ENCODE results near the gene LAMC3. TPM values are rescaled to one million over a fixed set of nuclear protein-coding genes. Genes with fewer than 3 reads are reported as not detected.

LAMC3 gene
- total and polyA plus RNA-seq, 3 donors from 2014 or later = 35.9 to 136 (median 86.3) TPM

- Histone ChIP-seq H3K27ac (no peak overlapping the region), H3K36me3 (ENCODE audit: low read depth, missing control alignments) (no peaks in the 10 kb centered on the region), H3K4me3 (no peak overlapping the region), H3K4me1 (no peaks in the 10 kb centered on the region), H3K9me3 (no peaks in the 10 kb centered on the region), H3K27me3 (no peaks in the 10 kb centered on the region)
- intact Hi-C loops (cut with DNase I; ENCODE audit: low total_unique reads) = no loop called here
- TF ChIP-seq, protein P1, sequence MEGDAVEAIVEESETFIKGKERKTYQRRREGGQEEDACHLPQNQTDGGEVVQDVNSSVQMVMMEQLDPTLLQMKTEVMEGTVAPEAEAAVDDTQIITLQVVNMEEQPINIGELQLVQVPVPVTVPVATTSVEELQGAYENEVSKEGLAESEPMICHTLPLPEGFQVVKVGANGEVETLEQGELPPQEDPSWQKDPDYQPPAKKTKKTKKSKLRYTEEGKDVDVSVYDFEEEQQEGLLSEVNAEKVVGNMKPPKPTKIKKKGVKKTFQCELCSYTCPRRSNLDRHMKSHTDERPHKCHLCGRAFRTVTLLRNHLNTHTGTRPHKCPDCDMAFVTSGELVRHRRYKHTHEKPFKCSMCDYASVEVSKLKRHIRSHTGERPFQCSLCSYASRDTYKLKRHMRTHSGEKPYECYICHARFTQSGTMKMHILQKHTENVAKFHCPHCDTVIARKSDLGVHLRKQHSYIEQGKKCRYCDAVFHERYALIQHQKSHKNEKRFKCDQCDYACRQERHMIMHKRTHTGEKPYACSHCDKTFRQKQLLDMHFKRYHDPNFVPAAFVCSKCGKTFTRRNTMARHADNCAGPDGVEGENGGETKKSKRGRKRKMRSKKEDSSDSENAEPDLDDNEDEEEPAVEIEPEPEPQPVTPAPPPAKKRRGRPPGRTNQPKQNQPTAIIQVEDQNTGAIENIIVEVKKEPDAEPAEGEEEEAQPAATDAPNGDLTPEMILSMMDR (IDR thresholded peaks at IDR 0.05) = no peak
- TF ChIP-seq POLR2A (IDR thresholded peaks at IDR 0.05) = no peak
- no peak for DNase-seq
- WGBS, 2 donors = 64 to 77% methylated on average over 6 to 14 of the region's 14 CpGs
Measured at GRCh38 chr9:130993303-130994030, 15.5 kb upstream of the LAMC3 start.

- no peak for TF ChIP-seq POLR2A (IDR thresholded peaks at IDR 0.05)
- TF ChIP-seq, protein P1 (IDR thresholded peaks at IDR 0.05) = no peak
Measured at GRCh38 chr9:130994135-130995085, 14.6 kb upstream of the LAMC3 start.

DNA sequence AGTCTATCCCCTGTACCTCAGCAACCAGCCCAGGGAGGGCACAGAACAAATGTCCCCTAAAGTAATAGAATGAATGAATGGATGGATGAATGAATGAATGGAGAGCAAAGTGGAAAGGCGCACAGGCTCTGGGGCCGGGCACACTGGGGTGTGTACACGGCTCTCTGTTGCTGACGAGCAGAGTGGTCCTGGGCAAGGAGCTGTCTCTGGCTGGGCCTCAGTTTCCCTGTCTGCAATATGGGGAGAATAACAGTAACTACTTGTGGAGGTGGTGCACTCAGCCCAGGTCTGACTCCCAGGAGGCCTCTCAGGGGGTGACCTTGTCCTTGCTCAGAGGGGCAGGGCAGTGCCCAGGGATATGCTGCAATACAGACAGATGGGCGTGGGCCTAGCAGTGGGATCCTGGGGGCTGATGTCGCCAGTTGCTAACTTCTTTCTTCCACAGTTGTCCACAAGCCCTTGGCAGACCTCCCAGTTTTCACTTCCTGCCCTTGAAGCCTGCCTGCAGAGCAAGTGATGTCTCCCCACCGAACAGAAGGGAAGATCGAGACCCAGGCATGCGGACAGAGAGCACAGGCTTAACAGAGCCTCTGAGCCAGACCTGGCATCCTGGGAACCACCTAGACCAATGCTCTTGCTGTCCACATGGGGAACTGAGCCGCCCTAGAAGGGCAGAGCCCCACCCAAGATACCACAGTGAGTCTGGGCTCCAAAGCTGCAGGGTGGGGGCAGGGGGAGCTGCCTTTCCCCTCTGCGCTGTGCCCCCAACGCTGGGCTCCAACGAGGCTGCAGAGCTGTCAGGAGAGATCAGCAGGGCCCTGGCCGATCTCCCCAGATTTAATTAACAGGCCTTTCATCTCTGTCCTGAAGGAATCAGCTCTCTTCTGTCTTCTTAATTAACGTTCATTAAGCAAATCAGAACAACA, 13.6 kb upstream of the LAMC3 start:
- peak; percentile 42 for DNase-seq
- no peak for TF ChIP-seq POLR2A (IDR thresholded peaks at IDR 0.05)
- TF ChIP-seq, protein P1 (IDR thresholded peaks at IDR 0.05) = no peak

More at GRCh38 chr9:130994135-130995085, 14.6 kb upstream of the LAMC3 start:
- Histone ChIP-seq H3K4me1 (no peaks in the 10 kb centered on the region), H3K4me3 (no peak overlapping the region), H3K27ac (no peak overlapping the region), H3K9me3 (no peaks in the 10 kb centered on the region), H3K27me3 (no peaks in the 10 kb centered on the region), H3K36me3 (ENCODE audit: low read depth, missing control alignments) (no peaks in the 10 kb centered on the region)
- DNase-seq = no peak
- intact Hi-C loops (cut with DNase I; ENCODE audit: low total_unique reads) = no loop called here
- WGBS, 2 donors = 82 to 83% methylated on average over 4 to 6 of the region's 6 CpGs

DNA sequence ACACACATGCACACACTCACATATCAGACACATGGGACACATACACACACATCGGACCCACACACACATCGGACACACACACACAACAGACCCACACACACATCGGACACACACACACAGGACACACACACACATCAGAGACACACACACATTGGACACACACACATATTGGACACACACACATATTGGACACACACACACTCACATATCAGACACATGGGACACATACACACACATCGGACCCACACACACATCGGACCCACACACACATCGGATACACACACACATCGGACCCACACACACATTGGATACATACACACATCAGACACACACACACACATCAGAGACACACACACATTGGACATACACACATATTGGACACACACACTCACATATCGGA, 12.8 kb upstream of the LAMC3 start:
- no peaks in the 10 kb centered on the region for H3K9me3 ChIP-seq
- H3K27ac ChIP-seq = no peak overlapping the region
- no peaks in the 10 kb centered on the region for H3K36me3 ChIP-seq (ENCODE audit: low read depth, missing control alignments)
- H3K4me1 ChIP-seq = no peaks in the 10 kb centered on the region
- H3K4me3 ChIP-seq = no peak overlapping the region
- 84 to 87% methylated on average over 6 to 8 of the region's 8 CpGs for WGBS, 2 donors
- DNase-seq = no peak
- H3K27me3 ChIP-seq = no peaks in the 10 kb centered on the region
- intact Hi-C loops (cut with DNase I; ENCODE audit: low total_unique reads) = no loop called here
- TF ChIP-seq, protein P1 (IDR thresholded peaks at IDR 0.05) = no peak
- TF ChIP-seq POLR2A (IDR thresholded peaks at IDR 0.05) = no peak

More for the DNA sequence above, 13.6 kb upstream of the LAMC3 start:
- no peak overlapping the region for H3K27ac ChIP-seq
- intact Hi-C loops (cut with DNase I; ENCODE audit: low total_unique reads) = no loop called here
- no peaks in the 10 kb centered on the region for H3K36me3 ChIP-seq (ENCODE audit: low read depth, missing control alignments)
- 57 to 61% methylated on average over 12 to 15 of the region's 15 CpGs for whole genome bisulfite sequencing, 2 donors
- H3K4me1 ChIP-seq = no peaks in the 10 kb centered on the region
- H3K27me3 ChIP-seq = no peaks in the 10 kb centered on the region
- no peak overlapping the region for H3K4me3 ChIP-seq
- no peaks in the 10 kb centered on the region for H3K9me3 ChIP-seq

All from testis (tissue), 3 donors.